NCI-H460 (cell line): Measurements from ENCODE around the gene CARS1. TPM values are rescaled to one million over a fixed set of nuclear protein-coding genes. Genes with fewer than 3 reads are reported as not detected.
"Not testable (repeated sequence)": the region's sequence is repeated elsewhere in the genome, so short reads cannot be mapped to it uniquely, and the experiment has no call there.

ENCODE experiments used
- DNase-seq: peaks from one replicate; pipeline ENCODE4 v3.0.0-alpha.2; 2016; ENCODE audit warnings: low read depth; ENCODE audit errors: extremely low read depth
- total RNA-seq: library from RNA; depleted of rRNA; stranded (reverse); fragments of >200 nt; shearing (Covaris generic); gene quantifications from 2 replicates; pipeline ENCODE4 v1.2.3, GENCODE V29; 2014

CARS1 gene
- total RNA-seq, 1 experiment from 2014 or later: 88.1 TPM

DNA sequence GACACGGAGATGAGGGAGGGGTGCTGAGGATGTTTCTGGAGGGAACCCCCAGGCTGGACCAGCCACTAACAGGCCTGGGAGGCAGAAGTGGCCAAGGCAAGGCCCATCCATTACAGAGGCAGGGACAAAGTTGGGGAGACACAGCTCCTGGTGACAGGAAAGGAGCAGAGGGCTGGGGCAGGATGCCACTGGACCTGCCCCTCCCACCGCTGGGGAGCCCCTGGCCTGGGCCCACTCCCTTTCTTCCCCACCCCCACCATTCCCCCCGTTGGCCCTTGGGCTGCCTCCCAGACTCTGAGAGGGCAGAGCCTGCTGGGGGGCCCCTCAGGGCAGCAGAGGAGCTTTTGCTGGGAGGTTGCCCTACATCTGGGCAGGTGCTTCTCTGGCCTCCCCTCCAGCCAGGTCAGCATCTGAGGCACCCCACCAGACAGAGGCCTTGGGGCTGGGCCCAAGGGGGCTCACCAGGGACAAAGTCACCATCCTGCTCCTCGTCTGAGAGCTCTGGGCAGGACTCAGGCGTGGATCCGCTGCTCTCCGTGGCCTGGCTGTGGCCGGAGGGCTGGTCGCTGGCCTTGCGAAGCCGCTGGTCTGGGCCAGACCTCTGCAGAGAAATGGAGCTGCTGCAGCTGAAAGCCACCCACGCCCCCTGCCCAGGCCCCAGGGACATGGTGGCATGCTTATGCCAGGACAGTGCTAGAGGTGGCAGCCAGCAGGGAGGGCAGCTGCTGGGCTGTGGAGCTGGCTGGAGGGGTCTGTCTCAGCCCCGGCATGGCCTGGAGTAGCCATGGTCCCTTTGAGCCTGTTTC lies 33.1 kb upstream of the CARS1 start:
- DNase-seq: no peak

DNA sequence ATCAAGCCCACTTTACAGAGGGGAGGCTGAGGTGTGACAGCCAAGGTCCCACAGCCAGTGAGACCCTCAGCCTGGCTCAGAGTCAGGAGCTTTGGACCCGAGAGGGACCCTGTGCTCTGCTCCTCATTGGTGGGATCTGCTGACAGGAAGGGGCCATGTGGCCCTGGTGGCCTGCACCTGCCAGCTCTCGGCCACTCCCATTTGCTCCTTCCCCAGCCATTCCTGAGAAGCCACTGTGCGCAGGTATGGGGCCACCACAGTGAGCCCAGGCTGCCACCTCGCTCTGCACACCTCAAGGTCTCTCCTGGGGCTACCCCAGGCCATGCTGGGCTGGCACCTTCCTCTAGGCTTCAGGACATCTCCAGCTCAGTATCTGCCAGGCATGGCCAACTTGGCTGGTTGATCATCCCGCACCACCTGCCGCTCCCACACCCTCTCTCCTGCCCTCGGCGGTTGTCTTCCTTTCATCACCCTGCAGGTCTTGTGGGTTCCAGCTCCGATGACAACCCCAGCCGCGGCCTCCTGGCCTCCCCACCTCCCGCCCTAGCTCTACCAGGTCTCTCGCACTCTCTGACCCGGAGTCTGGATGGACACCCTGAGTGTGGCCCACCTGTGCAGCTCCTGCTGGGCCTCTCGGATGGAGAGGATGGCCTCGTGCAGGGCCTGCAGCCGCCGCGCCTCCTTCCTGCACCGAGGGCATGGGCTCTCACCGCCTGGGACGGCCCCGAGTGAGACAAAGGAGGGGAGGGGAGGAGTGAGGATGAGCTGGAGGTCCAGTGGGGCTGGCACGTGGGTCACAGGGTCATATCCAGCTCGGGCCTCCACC lies 32.2 kb upstream of the CARS1 start:
- DNase-seq: no peak

DNA sequence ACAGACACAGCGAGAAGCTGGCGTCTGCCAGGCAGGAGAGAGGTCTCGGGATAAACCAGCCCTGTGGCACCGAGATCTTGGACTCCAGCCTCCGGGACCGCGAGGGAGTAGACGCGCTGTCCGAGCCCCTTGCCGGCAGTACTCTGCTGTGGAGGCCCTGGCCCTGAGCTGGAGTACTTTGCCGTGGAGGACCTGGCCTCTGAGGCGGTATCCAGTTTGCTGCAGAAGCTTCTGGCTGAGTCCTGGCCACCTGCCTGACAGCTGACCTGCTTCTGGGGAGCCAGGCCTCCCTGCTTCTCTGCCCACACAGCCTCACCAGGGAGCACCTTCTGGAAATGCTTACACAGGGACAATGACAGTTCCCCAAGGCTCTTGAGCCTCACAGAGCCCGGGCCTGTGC lies 31.6 kb upstream of the CARS1 start:
- no peak for DNase-seq

DNA sequence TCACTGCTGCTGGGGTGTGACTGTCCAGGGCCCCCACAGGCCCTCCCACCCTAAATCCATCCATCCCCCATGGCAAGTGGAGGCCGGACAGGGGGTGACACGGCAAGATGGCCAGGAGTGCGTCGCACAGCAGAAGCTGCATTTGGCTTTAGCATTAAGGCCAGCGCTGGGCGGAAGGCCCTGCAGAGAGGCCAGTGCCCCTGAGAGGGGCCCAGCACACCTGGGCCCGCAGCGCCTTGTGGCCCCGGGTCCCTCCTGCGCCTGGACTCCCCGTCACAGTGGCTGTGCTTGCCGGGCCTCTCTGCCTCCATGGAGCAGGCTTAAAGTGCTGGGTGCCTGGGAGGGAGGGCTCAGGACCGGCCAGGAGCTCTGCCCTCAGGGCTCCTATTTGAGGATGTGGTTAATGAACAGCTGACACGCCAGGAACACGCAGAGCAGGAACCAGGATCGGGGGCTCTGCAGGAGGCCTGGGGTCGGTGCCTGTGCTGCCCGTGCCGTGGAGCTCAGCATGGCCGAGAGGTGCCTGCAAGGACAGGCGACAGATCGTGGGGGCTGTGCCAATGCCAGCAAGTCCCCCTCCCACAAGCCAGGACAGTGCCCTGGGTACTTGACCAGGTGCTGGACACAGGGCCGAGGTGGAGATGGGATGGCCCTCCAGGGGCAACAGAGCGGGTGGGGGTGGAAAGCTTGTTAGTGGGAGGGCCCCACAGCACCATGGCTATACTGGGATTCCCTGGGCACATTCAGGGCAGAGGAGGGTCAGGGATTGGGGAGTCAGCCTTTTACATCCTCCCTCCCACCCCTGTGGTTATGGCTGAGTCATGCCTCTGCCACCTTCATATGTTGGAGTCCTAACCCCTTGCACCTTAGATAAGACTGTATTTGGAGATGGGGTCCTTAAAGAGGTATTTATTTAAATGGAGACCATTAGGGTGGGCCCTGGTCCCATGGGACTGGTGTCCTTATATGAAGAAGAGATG lies 30.9 kb upstream of the CARS1 start:
- DNase-seq: no peak

DNA sequence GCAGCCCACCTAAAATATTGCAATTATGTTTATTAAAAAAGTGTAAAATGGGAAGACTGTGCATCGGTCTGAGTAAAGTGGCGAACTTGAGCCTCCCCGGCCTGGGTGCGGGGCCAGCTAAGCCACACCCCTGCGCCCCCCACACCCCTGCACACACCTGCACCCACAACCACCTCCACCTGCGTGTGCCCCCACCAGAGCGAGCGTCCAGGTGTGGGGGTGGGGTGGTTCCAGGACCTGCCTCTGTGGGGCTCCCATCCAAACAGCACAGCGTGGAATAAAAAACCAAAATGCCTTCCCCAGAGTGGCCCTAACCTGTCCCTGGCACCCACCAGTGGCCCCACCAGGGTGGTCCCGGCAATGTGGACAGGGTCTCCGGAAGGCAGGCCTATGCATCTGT lies 30.1 kb upstream of the CARS1 start:
- DNase-seq: no peak

GRCh38 chr11:3086671-3087150 lies 29.5 kb upstream of the CARS1 start:
- no peak for DNase-seq

- no peak for DNase-seq
Measured at GRCh38 chr11:3086114-3086513, 28.9 kb upstream of the CARS1 start.

DNA sequence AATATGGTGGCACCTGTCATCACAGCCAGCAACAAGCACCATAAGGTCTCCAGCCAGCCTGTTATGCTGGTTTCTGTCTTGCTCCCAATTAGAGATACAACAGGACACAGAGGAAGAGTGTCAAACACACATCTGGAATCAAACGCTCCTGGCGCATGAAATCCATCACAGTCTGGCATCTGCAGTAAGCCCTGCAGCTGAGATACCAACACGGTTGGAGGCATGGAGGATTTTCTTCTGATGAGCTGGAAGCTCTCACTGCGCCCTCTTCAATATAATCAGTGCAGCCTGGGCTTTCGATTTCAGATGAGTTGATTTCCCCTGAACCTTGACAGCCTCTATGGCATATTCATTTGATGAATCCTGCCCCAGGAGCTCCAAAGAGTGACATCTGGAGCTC lies 27.8 kb upstream of the CARS1 start:
- DNase-seq: no peak

- DNase-seq: no peak
Measured at GRCh38 chr11:3083321-3083720, 26.1 kb upstream of the CARS1 start.

GRCh38 chr11:3081386-3081751 lies 24.1 kb upstream of the CARS1 start:
- DNase-seq: no peak

GRCh38 chr11:3080733-3081385 lies 23.6 kb upstream of the CARS1 start:
- DNase-seq: no peak

DNA sequence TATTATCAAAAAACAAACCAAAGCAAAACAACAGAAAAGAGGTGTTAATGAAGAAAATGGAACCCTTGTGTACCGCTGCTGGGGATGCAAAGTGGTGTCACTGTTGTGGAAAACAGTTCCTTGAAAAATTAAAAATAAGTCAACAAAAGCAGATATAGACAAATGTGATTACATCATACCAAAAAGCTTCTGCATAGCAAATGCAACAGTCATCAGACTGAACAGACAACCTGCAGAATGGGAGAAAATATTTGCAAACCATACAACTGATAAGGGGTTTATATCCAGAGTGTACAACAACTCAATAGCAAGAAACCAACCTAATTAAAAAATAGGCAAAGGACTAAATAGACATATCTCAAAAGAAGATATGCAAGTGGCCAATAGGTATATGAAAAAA lies 22.9 kb upstream of the CARS1 start:
- DNase-seq: no peak

- no peak for DNase-seq
Measured at GRCh38 chr11:3077846-3078440, 20.7 kb upstream of the CARS1 start.

DNA sequence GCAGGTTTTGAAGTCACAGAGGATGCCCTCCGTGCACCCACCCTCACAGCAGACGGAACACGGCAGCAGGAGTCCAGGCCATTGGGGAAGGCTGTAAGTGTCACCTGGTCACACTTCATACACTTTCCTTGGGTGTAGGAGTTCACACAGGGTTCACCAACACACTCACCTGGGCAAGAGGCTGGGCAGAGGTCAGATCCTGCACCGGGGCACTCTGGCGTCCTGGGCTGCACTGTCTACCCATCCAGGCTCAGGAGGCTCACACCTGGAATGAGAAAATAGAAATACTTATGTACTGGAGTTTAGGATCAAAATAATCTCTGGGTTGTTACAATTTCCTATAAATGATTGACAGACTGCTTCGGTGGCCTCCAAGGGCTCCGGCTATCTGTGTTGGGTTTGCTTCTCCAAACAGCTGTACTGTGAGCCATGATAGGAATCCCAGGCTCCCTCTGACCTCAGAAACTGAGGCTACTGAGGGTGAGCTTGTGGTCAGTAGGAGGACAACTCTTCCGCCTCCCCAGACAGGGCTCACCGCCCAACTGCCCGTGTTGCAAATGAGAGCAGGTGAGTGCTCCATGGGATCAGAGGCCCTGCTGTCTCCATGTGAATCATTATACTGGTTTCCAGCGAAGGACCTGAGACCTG lies 20.1 kb upstream of the CARS1 start:
- no peak for DNase-seq

- DNase-seq: no peak
Measured at GRCh38 chr11:3074912-3075589, 17.8 kb upstream of the CARS1 start.

GRCh38 chr11:3073029-3073435 lies 15.8 kb upstream of the CARS1 start:
- DNase-seq: no peak

DNA sequence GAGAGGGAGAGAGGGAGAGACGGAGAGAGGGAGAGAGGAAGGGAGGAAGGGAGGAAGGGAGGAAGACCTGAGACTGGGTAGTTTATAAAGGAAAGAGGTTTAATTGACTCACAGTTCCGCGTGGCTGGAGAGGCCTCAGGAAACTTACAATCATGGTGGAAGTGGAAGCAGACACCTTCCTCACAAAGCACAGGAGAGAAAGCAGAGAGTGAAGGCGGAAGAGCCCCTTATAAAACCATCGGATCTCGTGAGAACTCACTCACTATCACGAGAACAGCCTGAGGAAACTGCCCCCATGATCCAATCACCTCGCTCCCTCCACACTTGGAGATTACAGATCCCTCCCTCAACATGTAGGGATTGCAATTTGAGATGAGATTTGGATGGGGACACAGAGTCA lies 12.2 kb upstream of the CARS1 start:
- DNase-seq: no peak

DNA sequence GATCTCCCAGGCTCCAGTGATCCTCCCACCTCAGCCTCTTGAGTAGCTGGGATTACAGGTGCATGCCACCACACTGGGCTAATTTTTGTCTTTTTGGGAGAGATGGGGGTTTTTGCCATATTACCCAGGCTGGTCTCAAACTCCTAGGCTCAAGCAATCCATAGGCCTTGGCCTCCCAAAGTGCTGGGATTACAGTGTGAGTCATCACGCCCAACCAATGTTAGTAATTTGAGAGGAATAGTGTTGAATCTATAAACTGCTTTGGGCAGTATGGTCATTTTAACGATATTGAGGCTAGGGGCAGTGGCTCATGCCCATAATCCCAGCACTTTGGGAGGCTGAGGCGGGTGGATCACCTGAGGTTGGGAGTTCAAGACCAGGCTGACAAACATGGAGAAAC lies 9.1 kb upstream of the CARS1 start:
- not testable (repeated sequence) for DNase-seq

- DNase-seq: not testable (repeated sequence)
Measured at GRCh38 chr11:3064709-3065108, 7.5 kb upstream of the CARS1 start.
